AG09319 (cell line): ENCODE data around the gene PSAT1.
"Not testable (repeated sequence)": the region's sequence is repeated elsewhere in the genome, so short reads cannot be mapped to it uniquely, and the experiment has no call there.

ENCODE experiments used
- DNase-seq: peaks from one replicate; pipeline ENCODE4 v3.0.0-alpha.2; 2010; ENCODE audit warnings: low read depth; ENCODE audit errors: extremely low read depth
- TF ChIP-seq, protein P1 (sequence below): IDR thresholded peaks from 2 replicates; pipeline ENCODE4 v1.5.1; 2011; ENCODE audit warnings: low read depth, mild to moderate bottlenecking, inconsistent platforms, low read length, moderate library complexity

Gene PSAT1

DNA sequence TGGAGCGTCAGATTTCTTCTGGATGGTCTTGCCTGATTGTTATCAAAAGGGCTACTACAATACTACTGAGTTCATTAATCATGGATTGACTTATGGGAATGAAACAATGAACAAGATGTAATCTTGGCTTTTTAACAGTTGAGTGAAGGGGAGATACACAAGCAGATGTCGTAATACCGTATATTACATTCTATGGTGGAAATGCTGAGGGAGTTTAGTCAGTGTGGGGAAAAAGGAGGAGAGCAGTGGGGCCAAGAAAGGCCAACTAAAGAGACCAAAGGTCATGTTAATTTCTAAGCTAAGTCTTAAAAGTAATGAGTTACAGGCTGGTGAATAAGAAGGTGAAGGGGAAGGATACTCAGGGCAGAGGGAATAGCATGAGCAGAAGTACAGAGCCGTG, 29.0 kb upstream of the PSAT1 start:
- no peak for DNase-seq
- TF ChIP-seq, protein P1, sequence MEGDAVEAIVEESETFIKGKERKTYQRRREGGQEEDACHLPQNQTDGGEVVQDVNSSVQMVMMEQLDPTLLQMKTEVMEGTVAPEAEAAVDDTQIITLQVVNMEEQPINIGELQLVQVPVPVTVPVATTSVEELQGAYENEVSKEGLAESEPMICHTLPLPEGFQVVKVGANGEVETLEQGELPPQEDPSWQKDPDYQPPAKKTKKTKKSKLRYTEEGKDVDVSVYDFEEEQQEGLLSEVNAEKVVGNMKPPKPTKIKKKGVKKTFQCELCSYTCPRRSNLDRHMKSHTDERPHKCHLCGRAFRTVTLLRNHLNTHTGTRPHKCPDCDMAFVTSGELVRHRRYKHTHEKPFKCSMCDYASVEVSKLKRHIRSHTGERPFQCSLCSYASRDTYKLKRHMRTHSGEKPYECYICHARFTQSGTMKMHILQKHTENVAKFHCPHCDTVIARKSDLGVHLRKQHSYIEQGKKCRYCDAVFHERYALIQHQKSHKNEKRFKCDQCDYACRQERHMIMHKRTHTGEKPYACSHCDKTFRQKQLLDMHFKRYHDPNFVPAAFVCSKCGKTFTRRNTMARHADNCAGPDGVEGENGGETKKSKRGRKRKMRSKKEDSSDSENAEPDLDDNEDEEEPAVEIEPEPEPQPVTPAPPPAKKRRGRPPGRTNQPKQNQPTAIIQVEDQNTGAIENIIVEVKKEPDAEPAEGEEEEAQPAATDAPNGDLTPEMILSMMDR = no peak

GRCh38 chr9:78269784-78270183, 27.1 kb upstream of the PSAT1 start:
- no peak for DNase-seq

DNA sequence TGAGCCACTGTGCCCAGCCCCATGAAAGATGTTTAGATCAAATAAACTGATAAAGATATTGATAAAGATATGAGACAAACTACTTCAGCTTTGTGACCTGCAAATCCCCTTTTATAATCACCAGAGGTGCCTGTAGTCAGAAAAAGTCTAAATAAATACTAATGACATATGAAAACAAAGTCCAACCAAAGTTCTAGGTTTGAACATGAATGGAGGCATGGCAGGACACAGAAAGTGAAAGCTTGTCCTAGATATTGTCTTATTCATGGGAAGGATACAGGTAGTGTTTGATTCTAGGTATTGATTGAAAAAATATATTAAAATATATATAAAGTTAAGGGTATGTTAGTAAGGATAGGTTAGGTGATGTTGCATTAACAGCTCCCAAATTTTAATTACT, 24.6 kb upstream of the PSAT1 start:
- no peak for DNase-seq
- TF ChIP-seq, protein P1 = no peak

More at GRCh38 chr9:78269784-78270183, 27.1 kb upstream of the PSAT1 start:
- TF ChIP-seq, protein P1 = no peak

DNA sequence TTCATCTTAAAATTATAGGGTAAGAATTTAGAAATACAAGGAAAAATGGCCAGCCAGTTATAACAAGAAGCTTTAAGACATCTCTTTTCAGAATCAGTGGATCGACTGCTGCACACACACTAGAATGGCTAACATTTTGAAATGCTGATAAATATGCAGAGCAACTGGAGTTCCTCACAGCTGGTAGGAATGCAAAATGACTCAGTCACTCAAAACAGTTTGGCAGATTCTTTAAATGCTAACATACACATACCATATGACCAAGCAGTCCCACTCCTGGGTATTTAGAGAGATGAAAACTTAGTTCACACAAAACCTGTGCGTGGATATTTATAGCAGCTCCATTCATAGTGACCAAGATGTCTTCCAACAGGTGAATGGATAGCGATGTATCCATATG, 23.2 kb upstream of the PSAT1 start:
- no peak for DNase-seq
- TF ChIP-seq, protein P1 = no peak

- DNase-seq = no peak
Observed at GRCh38 chr9:78278177-78278777, 18.6 kb upstream of the PSAT1 start.

DNA sequence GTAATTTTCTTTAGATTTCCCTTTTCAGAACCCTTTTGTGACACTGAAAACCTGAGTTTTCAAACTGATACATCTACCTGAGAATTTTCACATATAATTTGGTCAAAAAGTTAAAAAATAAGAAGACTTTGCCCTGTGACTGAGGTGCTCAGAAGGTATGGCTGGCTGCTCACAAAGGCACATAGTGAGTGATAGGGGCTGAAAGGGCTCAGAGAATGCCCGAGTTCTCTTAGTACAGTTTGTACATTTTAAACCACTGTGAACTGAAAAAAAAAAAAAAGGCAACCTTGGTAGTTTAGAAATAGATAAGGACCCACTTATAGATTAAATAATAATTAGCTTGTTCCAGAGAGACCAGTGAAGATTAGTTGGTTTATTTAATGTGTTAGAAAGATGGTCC, 18.1 kb upstream of the PSAT1 start:
- DNase-seq = no peak
- TF ChIP-seq, protein P1 = no peak

More at GRCh38 chr9:78278177-78278777, 18.6 kb upstream of the PSAT1 start:
- TF ChIP-seq, protein P1 = no peak

- TF ChIP-seq, protein P1 = no peak
- DNase-seq = no peak
Observed at GRCh38 chr9:78280982-78281668, 15.8 kb upstream of the PSAT1 start.

DNA sequence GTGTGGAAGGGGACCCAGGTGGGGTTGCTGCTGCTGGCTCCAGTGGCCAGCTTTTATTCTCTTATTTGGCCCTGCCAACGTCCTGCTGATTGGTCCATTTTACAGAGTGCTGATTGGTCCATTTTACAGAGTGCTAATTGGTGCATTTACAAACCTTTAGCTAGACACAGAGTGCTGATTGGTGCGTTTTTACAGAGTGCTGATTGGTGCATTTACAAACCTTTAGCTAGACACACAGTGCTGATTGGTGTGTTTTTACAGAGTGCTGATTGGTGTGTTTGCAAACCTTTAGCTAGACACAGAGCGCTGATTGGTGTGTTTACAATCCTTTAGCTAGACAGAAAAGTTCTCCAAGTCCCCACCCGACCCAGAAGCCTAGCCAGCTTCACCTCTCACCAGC, 12.7 kb upstream of the PSAT1 start:
- not testable (repeated sequence) for DNase-seq
